ENCODE data around the gene ATL1.
"Not testable (repeated sequence)": the region's sequence is repeated elsewhere in the genome, so short reads cannot be mapped to it uniquely, and the experiment has no call there.

ATL1 gene

GRCh38 chr14:50622978-50623377, 63.0 kb downstream of the ATL1 start:
- no peaks in the 10 kb centered on the region for H3K9me3 ChIP-seq (ENCODE audit: severe bottlenecking)
- no peak for TF ChIP-seq CTCF (IDR thresholded peaks at IDR 0.05; ENCODE audit: poor library complexity, severe bottlenecking)
- H3K4me3 ChIP-seq (ENCODE audit: severe bottlenecking) = no peak overlapping the region
- H3K27ac ChIP-seq (ENCODE audit: poor library complexity, severe bottlenecking) = no peak overlapping the region
- H3K4me1 ChIP-seq (ENCODE audit: insufficient read depth, poor library complexity, severe bottlenecking) = peaks cover 9% of the 10 kb centered on the region
- H3K27me3 ChIP-seq (ENCODE audit: insufficient read depth, poor library complexity, severe bottlenecking) = no peaks in the 10 kb centered on the region
- no peak for DNase-seq (ENCODE audit: low spot score)
- ATAC-seq (ENCODE audit: low read depth) = no peak
- no peaks in the 10 kb centered on the region for H3K36me3 ChIP-seq (ENCODE audit: low read depth)

- no peaks in the 10 kb centered on the region for H3K9me3 ChIP-seq (ENCODE audit: severe bottlenecking)
- peaks cover 9% of the 10 kb centered on the region for H3K4me1 ChIP-seq (ENCODE audit: insufficient read depth, poor library complexity, severe bottlenecking)
- no peak overlapping the region for H3K27ac ChIP-seq (ENCODE audit: poor library complexity, severe bottlenecking)
- no peak for TF ChIP-seq CTCF (IDR thresholded peaks at IDR 0.05; ENCODE audit: poor library complexity, severe bottlenecking)
- H3K36me3 ChIP-seq (ENCODE audit: low read depth) = no peaks in the 10 kb centered on the region
- DNase-seq (ENCODE audit: low spot score) (no peak), ATAC-seq (ENCODE audit: low read depth) (no peak)
- no peak overlapping the region for H3K4me3 ChIP-seq (ENCODE audit: severe bottlenecking)
- no peaks in the 10 kb centered on the region for H3K27me3 ChIP-seq (ENCODE audit: insufficient read depth, poor library complexity, severe bottlenecking)
Measured at GRCh38 chr14:50624447-50624846, 64.5 kb downstream of the ATL1 start.

- DNase-seq (ENCODE audit: low spot score); H3K27me3 ChIP-seq (ENCODE audit: insufficient read depth, poor library complexity, severe bottlenecking); ATAC-seq (ENCODE audit: low read depth); H3K4me1 ChIP-seq (ENCODE audit: insufficient read depth, poor library complexity, severe bottlenecking); H3K9me3 ChIP-seq (ENCODE audit: severe bottlenecking); H3K36me3 ChIP-seq (ENCODE audit: low read depth); H3K27ac ChIP-seq (ENCODE audit: poor library complexity, severe bottlenecking); H3K4me3 ChIP-seq (ENCODE audit: severe bottlenecking): not testable (repeated sequence)
Measured at GRCh38 chr14:50624947-50625346, 65.0 kb downstream of the ATL1 start.

GRCh38 chr14:50631408-50631821, 71.5 kb downstream of the ATL1 start:
- H3K4me3 ChIP-seq (ENCODE audit: severe bottlenecking) = no peak overlapping the region
- H3K27ac ChIP-seq (ENCODE audit: poor library complexity, severe bottlenecking) = no peak overlapping the region
- peaks cover 46% of the 10 kb centered on the region for H3K36me3 ChIP-seq (ENCODE audit: low read depth)
- H3K9me3 ChIP-seq (ENCODE audit: severe bottlenecking) = no peaks in the 10 kb centered on the region
- DNase-seq (ENCODE audit: low spot score) (no peak), ATAC-seq (ENCODE audit: low read depth) (no peak)
- H3K27me3 ChIP-seq (ENCODE audit: insufficient read depth, poor library complexity, severe bottlenecking) = no peaks in the 10 kb centered on the region
- TF ChIP-seq CTCF (IDR thresholded peaks at IDR 0.05; ENCODE audit: poor library complexity, severe bottlenecking) = no peak
- H3K4me1 ChIP-seq (ENCODE audit: insufficient read depth, poor library complexity, severe bottlenecking) = no peaks in the 10 kb centered on the region

- no peak for DNase-seq (ENCODE audit: low spot score)
- Histone ChIP-seq H3K4me3 (ENCODE audit: severe bottlenecking) (no peak overlapping the region), H3K27me3 (ENCODE audit: insufficient read depth, poor library complexity, severe bottlenecking) (no peaks in the 10 kb centered on the region), H3K4me1 (ENCODE audit: insufficient read depth, poor library complexity, severe bottlenecking) (no peaks in the 10 kb centered on the region), H3K9me3 (ENCODE audit: severe bottlenecking) (no peaks in the 10 kb centered on the region), H3K27ac (ENCODE audit: poor library complexity, severe bottlenecking) (no peak overlapping the region), H3K36me3 (ENCODE audit: low read depth) (peaks cover 68% of the 10 kb centered on the region)
- no peak for ATAC-seq (ENCODE audit: low read depth)
- no peak for TF ChIP-seq CTCF (IDR thresholded peaks at IDR 0.05; ENCODE audit: poor library complexity, severe bottlenecking)
Measured at GRCh38 chr14:50633954-50634353, 74.0 kb downstream of the ATL1 start.
